OCI-LY1 (cell line): ENCODE data around the gene RPSA.

Experiments
- EZH2 ChIP-seq: fragments of 200-600 bp; sonication (generic), shearing (Covaris generic); IDR thresholded peaks from 2 replicates; pipeline ENCODE4 v1.8.0; 2017; ENCODE audit warnings: borderline replicate concordance, mixed run types, mild to moderate bottlenecking, antibody characterized with exemption, low read length, moderate library complexity, mixed read lengths
- TF ChIP-seq, protein P1 (sequence below): fragments of 200-600 bp; sonication (generic), shearing (Covaris generic); IDR thresholded peaks from 2 replicates; pipeline ENCODE4 v1.5.1; 2017; ENCODE audit warnings: mild to moderate bottlenecking, antibody characterized with exemption, low read length, moderate library complexity, mixed read lengths

DNA sequence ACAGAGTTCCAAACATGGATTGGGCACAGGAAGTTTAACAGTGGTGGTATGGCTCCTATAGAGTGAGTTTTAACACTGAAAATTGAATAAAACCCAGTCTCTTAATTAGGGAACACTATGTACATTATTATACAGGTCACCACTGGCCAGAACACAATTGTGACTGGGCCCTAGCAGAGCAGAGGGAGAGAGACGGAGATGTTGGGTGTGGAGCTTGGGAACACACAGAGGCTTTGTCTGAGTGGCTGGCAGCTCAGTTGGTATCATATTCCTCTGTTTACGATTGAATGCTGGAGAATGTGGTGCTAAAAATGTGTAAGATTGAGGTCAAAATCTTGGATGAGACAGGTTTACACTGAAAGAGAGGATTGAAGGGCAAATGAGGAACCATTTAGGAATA, 54.2 kb downstream of the RPSA start:
- TF ChIP-seq EZH2: no peak
- TF ChIP-seq, protein P1, sequence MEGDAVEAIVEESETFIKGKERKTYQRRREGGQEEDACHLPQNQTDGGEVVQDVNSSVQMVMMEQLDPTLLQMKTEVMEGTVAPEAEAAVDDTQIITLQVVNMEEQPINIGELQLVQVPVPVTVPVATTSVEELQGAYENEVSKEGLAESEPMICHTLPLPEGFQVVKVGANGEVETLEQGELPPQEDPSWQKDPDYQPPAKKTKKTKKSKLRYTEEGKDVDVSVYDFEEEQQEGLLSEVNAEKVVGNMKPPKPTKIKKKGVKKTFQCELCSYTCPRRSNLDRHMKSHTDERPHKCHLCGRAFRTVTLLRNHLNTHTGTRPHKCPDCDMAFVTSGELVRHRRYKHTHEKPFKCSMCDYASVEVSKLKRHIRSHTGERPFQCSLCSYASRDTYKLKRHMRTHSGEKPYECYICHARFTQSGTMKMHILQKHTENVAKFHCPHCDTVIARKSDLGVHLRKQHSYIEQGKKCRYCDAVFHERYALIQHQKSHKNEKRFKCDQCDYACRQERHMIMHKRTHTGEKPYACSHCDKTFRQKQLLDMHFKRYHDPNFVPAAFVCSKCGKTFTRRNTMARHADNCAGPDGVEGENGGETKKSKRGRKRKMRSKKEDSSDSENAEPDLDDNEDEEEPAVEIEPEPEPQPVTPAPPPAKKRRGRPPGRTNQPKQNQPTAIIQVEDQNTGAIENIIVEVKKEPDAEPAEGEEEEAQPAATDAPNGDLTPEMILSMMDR: no peak
